ENCODE measurements around the gene ZNF428. TPM values are rescaled to one million over a fixed set of nuclear protein-coding genes. Genes with fewer than 3 reads are reported as not detected.
A peak's percentile ranks its signal among the peaks of the same experiment; 100 is the strongest.

Gene ZNF428
- polyA plus RNA-seq, 2 donors = 20.4 to 27.3 TPM

- Histone ChIP-seq H3K27ac (ENCODE audit: low read depth in 2 of 2, low read length in 1 of 2) (no peak overlapping the region), H3K9me3 (ENCODE audit: control insufficient read depth in 2 of 2, insufficient read depth in 1 of 2, low read depth in 1 of 2, low read length in 1 of 2) (no peaks in the 10 kb centered on the region), H3K4me1 (ENCODE audit: control insufficient read depth in 2 of 2, insufficient read depth in 2 of 2, low read length in 1 of 2) (peaks cover 4 to 7% of the 10 kb centered on the region in 2 donors), H3K4me3 (ENCODE audit: low read depth in 1 of 2, low read length in 2 of 2) (no peak overlapping the region), H3K27me3 (ENCODE audit: control insufficient read depth in 1 of 2, insufficient read depth in 2 of 2, low read length in 2 of 2) (no peaks in the 10 kb centered on the region), H3K36me3 (ENCODE audit: control insufficient read depth in 2 of 2, insufficient read depth in 2 of 2, low read length in 1 of 2) (no peaks in the 10 kb centered on the region)
- 85 to 86% methylated on average over 35 of the region's 35 CpGs for whole genome bisulfite sequencing, 2 donors
Measured at GRCh38 chr19:43623889-43624670, 4.7 kb upstream of the ZNF428 start.

- H3K27me3 ChIP-seq (ENCODE audit: control insufficient read depth in 1 of 2, insufficient read depth in 2 of 2, low read length in 2 of 2) = no peaks in the 10 kb centered on the region
- H3K4me3 ChIP-seq (ENCODE audit: low read depth in 1 of 2, low read length in 2 of 2) = no peak overlapping the region
- 71 to 89% methylated on average over 1 of the region's 1 CpG for WGBS, 2 donors
- no peaks in the 10 kb centered on the region for H3K9me3 ChIP-seq (ENCODE audit: control insufficient read depth in 2 of 2, insufficient read depth in 1 of 2, low read depth in 1 of 2, low read length in 1 of 2)
- H3K36me3 ChIP-seq (ENCODE audit: control insufficient read depth in 2 of 2, insufficient read depth in 2 of 2, low read length in 1 of 2) = no peaks in the 10 kb centered on the region
- H3K4me1 ChIP-seq (ENCODE audit: control insufficient read depth in 2 of 2, insufficient read depth in 2 of 2, low read length in 1 of 2) = peaks cover 6 to 7% of the 10 kb centered on the region in 2 donors
- H3K27ac ChIP-seq (ENCODE audit: low read depth in 2 of 2, low read length in 1 of 2) = no peak overlapping the region
Measured at GRCh38 chr19:43622956-43623355, 3.5 kb upstream of the ZNF428 start.

DNA sequence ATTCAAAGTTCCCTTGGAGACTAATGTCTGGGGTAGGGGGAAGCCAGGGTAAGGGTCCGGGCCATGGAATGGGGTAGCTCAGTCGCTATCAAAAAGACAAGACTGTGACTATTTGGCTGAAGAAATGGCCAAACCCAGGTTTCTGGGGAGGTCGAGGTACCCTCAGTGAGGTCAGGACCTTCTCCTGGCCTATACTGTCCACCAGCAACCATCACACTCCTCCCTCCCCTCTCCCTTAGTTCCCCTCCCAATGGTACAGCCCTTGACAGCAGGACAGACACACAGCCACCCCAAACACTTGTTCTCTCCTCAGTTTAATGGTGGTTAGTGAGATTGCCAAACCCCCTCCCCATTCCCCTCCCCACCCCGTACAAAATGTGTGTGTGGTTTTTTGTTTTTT, 2.6 kb upstream of the ZNF428 start:
- Histone ChIP-seq H3K4me3 (ENCODE audit: low read depth in 1 of 2, low read length in 2 of 2) (no peak overlapping the region), H3K27ac (ENCODE audit: low read depth in 2 of 2, low read length in 1 of 2) (no peak overlapping the region), H3K36me3 (ENCODE audit: control insufficient read depth in 2 of 2, insufficient read depth in 2 of 2, low read length in 1 of 2) (no peaks in the 10 kb centered on the region), H3K9me3 (ENCODE audit: control insufficient read depth in 2 of 2, insufficient read depth in 1 of 2, low read depth in 1 of 2, low read length in 1 of 2) (no peaks in the 10 kb centered on the region), H3K4me1 (ENCODE audit: control insufficient read depth in 2 of 2, insufficient read depth in 2 of 2, low read length in 1 of 2) (peaks cover 6 to 7% of the 10 kb centered on the region in 2 donors), H3K27me3 (ENCODE audit: control insufficient read depth in 1 of 2, insufficient read depth in 2 of 2, low read length in 2 of 2) (no peaks in the 10 kb centered on the region)
- WGBS, 2 donors = 49 to 70% methylated on average over 4 of the region's 4 CpGs

DNA sequence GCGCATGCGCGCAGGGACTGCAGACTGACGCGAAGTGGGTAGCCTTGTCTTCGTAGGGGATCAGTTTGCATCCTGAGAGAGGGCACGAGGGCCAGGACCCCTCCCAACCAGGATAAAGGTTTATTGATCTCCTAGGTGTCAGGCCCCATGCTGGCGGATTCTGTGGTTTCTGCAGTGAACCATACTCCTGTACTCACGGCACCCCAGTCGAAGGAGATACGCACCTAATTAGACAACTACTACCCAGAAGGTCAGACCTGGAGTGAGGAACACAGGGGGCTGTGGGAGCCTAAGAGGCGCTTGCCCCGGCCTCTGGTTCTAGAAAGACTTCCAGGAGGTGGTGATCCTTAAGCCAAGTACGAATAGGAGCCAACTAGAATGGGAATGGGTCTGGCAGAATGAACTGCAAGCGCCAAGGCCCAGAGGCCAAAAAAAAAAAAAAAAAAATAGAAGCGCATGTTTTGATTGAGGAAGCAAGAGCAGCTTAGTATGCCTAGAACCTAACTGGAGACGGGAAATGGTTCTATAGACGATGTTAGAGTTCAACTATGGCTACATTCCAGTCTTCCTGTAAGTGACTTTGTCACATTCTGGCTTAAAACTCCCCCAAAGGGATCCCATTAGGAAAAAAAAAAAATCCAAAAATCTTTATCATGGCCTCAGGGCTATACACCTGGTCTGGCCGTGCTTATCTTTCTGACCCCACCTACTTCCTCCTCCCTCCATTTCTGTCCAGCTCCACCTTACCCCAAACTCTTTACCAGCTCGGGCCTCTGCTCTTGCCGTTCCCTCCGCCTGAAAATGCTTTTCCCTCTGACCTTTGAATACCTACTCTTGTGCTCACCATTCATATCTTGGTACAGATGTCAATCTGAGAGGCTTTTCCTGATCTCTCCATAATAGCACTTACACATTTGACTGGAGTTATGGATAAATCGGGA, 902 bp upstream of the ZNF428 start:
- peaks cover 6 to 7% of the 10 kb centered on the region in 2 donors for H3K4me1 ChIP-seq (ENCODE audit: control insufficient read depth in 2 of 2, insufficient read depth in 2 of 2, low read length in 1 of 2)
- WGBS, 2 donors = 29 to 34% methylated on average over 23 of the region's 23 CpGs
- H3K4me3 ChIP-seq (ENCODE audit: low read depth in 1 of 2, low read length in 2 of 2) = peak overlapping the region; percentile 69 to 76
- peak overlapping the region; percentile 90 for H3K27ac ChIP-seq (ENCODE audit: low read depth in 2 of 2, low read length in 1 of 2)
- no peaks in the 10 kb centered on the region for H3K9me3 ChIP-seq (ENCODE audit: control insufficient read depth in 2 of 2, insufficient read depth in 1 of 2, low read depth in 1 of 2, low read length in 1 of 2)
- no peaks in the 10 kb centered on the region for H3K36me3 ChIP-seq (ENCODE audit: control insufficient read depth in 2 of 2, insufficient read depth in 2 of 2, low read length in 1 of 2)
- no peaks in the 10 kb centered on the region for H3K27me3 ChIP-seq (ENCODE audit: control insufficient read depth in 1 of 2, insufficient read depth in 2 of 2, low read length in 2 of 2)

DNA sequence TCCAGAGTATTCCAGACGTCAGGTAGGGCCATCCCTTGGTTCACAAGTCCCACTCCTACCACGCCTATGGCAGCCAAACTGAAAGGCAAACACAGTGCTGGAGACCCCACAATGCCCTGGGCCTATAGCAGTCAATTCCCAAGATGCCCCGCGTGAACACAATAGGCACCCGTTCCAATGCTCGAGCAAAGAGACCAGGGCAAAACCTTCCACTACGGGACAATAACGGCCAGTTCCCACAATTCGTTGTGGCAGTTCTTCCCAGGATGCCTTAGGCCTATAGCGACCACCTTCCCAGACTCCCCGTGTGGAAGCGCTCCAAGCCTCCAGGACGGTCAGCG, 538 bp downstream of the ZNF428 start:
- no peaks in the 10 kb centered on the region for H3K9me3 ChIP-seq (ENCODE audit: control insufficient read depth in 2 of 2, insufficient read depth in 1 of 2, low read depth in 1 of 2, low read length in 1 of 2)
- peaks cover 0 to 4% of the 10 kb centered on the region in 2 donors for H3K36me3 ChIP-seq (ENCODE audit: control insufficient read depth in 2 of 2, insufficient read depth in 2 of 2, low read length in 1 of 2)
- peak overlapping the region; percentile 90 for H3K27ac ChIP-seq (ENCODE audit: low read depth in 2 of 2, low read length in 1 of 2)
- peak overlapping the region; percentile 69 to 76 for H3K4me3 ChIP-seq (ENCODE audit: low read depth in 1 of 2, low read length in 2 of 2)
- peaks cover 4 to 6% of the 10 kb centered on the region in 2 donors for H3K4me1 ChIP-seq (ENCODE audit: control insufficient read depth in 2 of 2, insufficient read depth in 2 of 2, low read length in 1 of 2)
- WGBS, 2 donors = 0 to 1% methylated on average over 14 of the region's 14 CpGs
- H3K27me3 ChIP-seq (ENCODE audit: control insufficient read depth in 1 of 2, insufficient read depth in 2 of 2, low read length in 2 of 2) = no peaks in the 10 kb centered on the region

DNA sequence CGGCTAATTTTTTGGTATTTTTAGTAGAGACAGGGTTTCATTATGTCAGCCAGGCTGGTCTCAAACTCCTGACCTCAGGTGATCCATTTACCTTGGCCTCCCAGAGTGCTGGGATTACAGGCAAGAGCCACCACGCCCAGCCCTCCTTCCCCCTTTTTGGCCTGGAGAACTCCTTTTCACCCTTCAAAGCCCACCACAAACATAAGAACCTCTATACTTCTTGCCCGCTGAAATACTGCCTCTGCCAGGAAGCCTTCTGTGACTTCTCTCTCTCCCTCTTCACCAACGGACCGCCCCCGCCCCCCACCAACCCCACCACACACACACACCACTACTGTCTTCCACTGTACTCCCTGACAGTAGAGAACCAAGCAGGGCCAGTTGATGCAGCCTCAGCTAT, 2.5 kb downstream of the ZNF428 start:
- Histone ChIP-seq H3K4me1 (ENCODE audit: control insufficient read depth in 2 of 2, insufficient read depth in 2 of 2, low read length in 1 of 2) (peaks cover 4 to 6% of the 10 kb centered on the region in 2 donors), H3K27ac (ENCODE audit: low read depth in 2 of 2, low read length in 1 of 2) (no peak overlapping the region), H3K4me3 (ENCODE audit: low read depth in 1 of 2, low read length in 2 of 2) (no peak overlapping the region), H3K9me3 (ENCODE audit: control insufficient read depth in 2 of 2, insufficient read depth in 1 of 2, low read depth in 1 of 2, low read length in 1 of 2) (no peaks in the 10 kb centered on the region), H3K36me3 (ENCODE audit: control insufficient read depth in 2 of 2, insufficient read depth in 2 of 2, low read length in 1 of 2) (peaks cover 7 to 11% of the 10 kb centered on the region in 2 donors), H3K27me3 (ENCODE audit: control insufficient read depth in 1 of 2, insufficient read depth in 2 of 2, low read length in 2 of 2) (no peaks in the 10 kb centered on the region)
- WGBS, 2 donors = 90 to 93% methylated on average over 6 of the region's 6 CpGs

- 77 to 93% methylated on average over 1 of the region's 1 CpG for WGBS, 2 donors
- no peak overlapping the region for H3K4me3 ChIP-seq (ENCODE audit: low read depth in 1 of 2, low read length in 2 of 2)
- H3K27me3 ChIP-seq (ENCODE audit: control insufficient read depth in 1 of 2, insufficient read depth in 2 of 2, low read length in 2 of 2) = no peaks in the 10 kb centered on the region
- no peaks in the 10 kb centered on the region for H3K9me3 ChIP-seq (ENCODE audit: control insufficient read depth in 2 of 2, insufficient read depth in 1 of 2, low read depth in 1 of 2, low read length in 1 of 2)
- H3K36me3 ChIP-seq (ENCODE audit: control insufficient read depth in 2 of 2, insufficient read depth in 2 of 2, low read length in 1 of 2) = peaks cover 7 to 13% of the 10 kb centered on the region in 2 donors
- H3K27ac ChIP-seq (ENCODE audit: low read depth in 2 of 2, low read length in 1 of 2) = no peak overlapping the region
- peaks cover 4 to 6% of the 10 kb centered on the region in 2 donors for H3K4me1 ChIP-seq (ENCODE audit: control insufficient read depth in 2 of 2, insufficient read depth in 2 of 2, low read length in 1 of 2)
Measured at GRCh38 chr19:43616306-43616705, 3.1 kb downstream of the ZNF428 start.

GRCh38 chr19:43612374-43612773, 7.1 kb downstream of the ZNF428 start:
- H3K9me3 ChIP-seq (ENCODE audit: control insufficient read depth in 2 of 2, insufficient read depth in 1 of 2, low read depth in 1 of 2, low read length in 1 of 2) = no peaks in the 10 kb centered on the region

GRCh38 chr19:43611788-43612187, 7.6 kb downstream of the ZNF428 start, which contains the start of gene SRRM5:
Gene SRRM5 (plus strand): TSS chr19:43612088. CDS start chr19:43612122, 34 bp downstream.
- Histone ChIP-seq H3K9me3 (ENCODE audit: control insufficient read depth in 2 of 2, insufficient read depth in 1 of 2, low read depth in 1 of 2, low read length in 1 of 2) (no peaks in the 10 kb centered on the region), H3K27me3 (ENCODE audit: control insufficient read depth in 1 of 2, insufficient read depth in 2 of 2, low read length in 2 of 2) (no peaks in the 10 kb centered on the region), H3K36me3 (ENCODE audit: control insufficient read depth in 2 of 2, insufficient read depth in 2 of 2, low read length in 1 of 2) (peaks cover 7 to 15% of the 10 kb centered on the region in 2 donors), H3K4me1 (ENCODE audit: control insufficient read depth in 2 of 2, insufficient read depth in 2 of 2, low read length in 1 of 2) (no peaks in the 10 kb centered on the region), H3K4me3 (ENCODE audit: low read depth in 1 of 2, low read length in 2 of 2) (no peak within 1 kb of the TSS), H3K27ac (ENCODE audit: low read depth in 2 of 2, low read length in 1 of 2) (no peak within 1 kb of the TSS)
- WGBS, 2 donors = 88 to 94% methylated on average over 3 of the region's 3 CpGs

More at GRCh38 chr19:43612374-43612773, 7.1 kb downstream of the ZNF428 start:
- no peak overlapping the region for H3K27ac ChIP-seq (ENCODE audit: low read depth in 2 of 2, low read length in 1 of 2)
- no peak overlapping the region for H3K4me3 ChIP-seq (ENCODE audit: low read depth in 1 of 2, low read length in 2 of 2)
- H3K4me1 ChIP-seq (ENCODE audit: control insufficient read depth in 2 of 2, insufficient read depth in 2 of 2, low read length in 1 of 2) = no peaks in the 10 kb centered on the region
- peaks cover 7 to 15% of the 10 kb centered on the region in 2 donors for H3K36me3 ChIP-seq (ENCODE audit: control insufficient read depth in 2 of 2, insufficient read depth in 2 of 2, low read length in 1 of 2)
- 95 to 98% methylated on average over 12 of the region's 12 CpGs for whole genome bisulfite sequencing, 2 donors
- H3K27me3 ChIP-seq (ENCODE audit: control insufficient read depth in 1 of 2, insufficient read depth in 2 of 2, low read length in 2 of 2) = no peaks in the 10 kb centered on the region

Measured in esophagus (tissue), 2 donors.